Measurements from ENCODE around the gene FHOD1.

FHOD1 gene

DNA sequence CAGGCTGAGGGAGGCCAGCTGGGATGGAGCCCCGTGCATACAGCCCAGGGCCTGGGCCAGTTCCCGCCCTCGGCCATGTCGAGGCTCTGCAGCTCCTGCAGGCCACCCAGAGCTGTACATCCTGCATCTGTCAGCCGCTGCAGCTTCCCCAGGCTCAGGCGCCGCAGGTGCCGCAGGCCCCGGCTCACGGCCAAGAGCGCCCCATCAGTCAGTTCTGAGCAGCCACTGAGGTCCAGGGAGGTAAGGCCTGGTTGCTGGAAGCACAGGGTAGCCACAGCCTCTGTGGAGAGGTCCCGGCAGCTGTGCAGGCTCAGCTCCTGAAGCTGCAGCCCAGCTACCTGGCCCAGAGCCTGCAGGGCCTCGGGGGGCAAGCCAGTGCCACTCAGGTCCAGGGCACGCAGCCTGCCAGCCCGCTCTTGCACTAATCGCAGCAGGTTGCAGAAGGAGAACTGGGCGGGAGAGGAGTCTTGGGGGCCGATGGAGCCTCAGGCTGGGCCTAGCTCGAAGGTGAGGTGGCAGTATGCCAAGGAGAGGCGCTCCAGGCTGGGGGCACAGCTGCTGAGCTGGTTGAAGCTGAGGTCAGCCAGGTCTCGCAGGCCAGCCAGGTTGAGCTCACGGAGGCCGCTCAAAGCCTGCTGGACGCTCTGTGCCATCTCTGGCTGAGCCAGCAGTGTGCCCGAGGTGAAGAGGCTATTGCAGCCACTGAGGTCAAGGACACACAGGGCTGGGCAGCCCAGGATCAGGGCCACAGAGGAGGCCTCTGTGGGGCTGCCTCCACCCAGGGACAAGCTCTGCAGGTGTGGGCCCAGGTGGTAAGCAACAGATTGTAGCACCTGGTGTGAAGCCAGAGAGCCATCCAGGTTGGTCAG, 37.0 kb downstream of the FHOD1 start:
- in situ Hi-C loops (cut with MboI; ENCODE audit: low sequenced_read_pairs), result no loop called here

- in situ Hi-C loops (cut with MboI; ENCODE audit: low sequenced_read_pairs), result no loop called here
Observed at GRCh38 chr16:67209565-67209964, 37.7 kb downstream of the FHOD1 start.

- in situ Hi-C loops (cut with MboI; ENCODE audit: low sequenced_read_pairs), result no loop called here
Observed at GRCh38 chr16:67208154-67208896, 39.0 kb downstream of the FHOD1 start.

- in situ Hi-C loops (cut with MboI; ENCODE audit: low sequenced_read_pairs), result no loop called here
Observed at GRCh38 chr16:67207249-67208091, 39.8 kb downstream of the FHOD1 start.

GRCh38 chr16:67206838-67207248, 40.4 kb downstream of the FHOD1 start:
- in situ Hi-C loops (cut with MboI; ENCODE audit: low sequenced_read_pairs), result no loop called here

- in situ Hi-C loops (cut with MboI; ENCODE audit: low sequenced_read_pairs), result no loop called here
Observed at GRCh38 chr16:67206129-67206837, 41.0 kb downstream of the FHOD1 start.

GRCh38 chr16:67204076-67204475, 43.2 kb downstream of the FHOD1 start:
- in situ Hi-C loops (cut with MboI; ENCODE audit: low sequenced_read_pairs), result no loop called here

DNA sequence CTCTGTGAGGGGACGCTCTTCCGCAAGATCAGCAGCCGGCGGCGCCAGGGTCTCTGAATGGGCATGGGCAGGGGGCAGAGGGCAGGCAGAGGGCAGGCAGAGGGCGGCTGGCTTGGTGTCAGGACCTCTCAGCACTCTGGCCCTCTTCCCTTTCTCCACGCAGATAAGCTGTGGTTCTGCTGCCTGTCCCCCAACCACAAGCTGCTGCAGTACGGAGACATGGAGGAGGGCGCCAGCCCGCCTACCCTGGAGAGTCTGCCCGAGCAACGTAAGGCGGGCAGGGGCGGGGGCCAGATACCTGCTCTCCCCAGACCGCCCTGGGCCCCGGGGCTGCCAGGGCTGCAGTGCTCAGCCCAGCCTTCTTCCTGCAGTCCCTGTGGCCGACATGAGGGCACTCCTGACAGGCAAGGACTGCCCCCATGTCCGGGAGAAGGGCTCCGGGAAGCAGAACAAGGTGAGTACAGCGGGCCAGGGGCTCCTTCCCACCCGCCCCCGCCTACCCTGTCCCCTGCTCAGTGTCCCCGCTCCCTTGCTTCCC, 44.3 kb downstream of the FHOD1 start:
- in situ Hi-C loops (cut with MboI; ENCODE audit: low sequenced_read_pairs), result no loop called here

DNA sequence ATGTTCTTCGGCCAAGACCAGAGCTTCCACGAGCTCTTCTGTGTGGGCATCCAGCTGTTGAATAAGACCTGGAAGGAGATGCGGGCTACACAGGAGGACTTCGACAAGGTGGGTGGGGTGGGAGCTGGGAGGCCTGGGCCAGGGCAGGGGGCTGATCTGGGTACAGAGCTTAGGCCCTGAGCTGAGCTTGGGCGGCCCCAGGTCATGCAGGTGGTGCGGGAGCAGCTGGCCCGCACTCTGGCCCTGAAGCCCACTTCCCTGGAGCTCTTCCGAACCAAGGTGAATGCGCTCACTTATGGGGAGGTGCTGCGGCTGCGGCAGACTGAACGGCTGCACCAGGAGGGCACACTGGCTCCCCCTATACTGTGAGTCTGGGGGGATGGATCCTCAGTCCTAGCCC, 44.9 kb downstream of the FHOD1 start:
- in situ Hi-C loops (cut with MboI; ENCODE audit: low sequenced_read_pairs), result no loop called here

GRCh38 chr16:67201411-67202345, 45.6 kb downstream of the FHOD1 start:
- in situ Hi-C loops (cut with MboI; ENCODE audit: low sequenced_read_pairs), result no loop called here

- in situ Hi-C loops (cut with MboI; ENCODE audit: low sequenced_read_pairs), result no loop called here
Observed at GRCh38 chr16:67200491-67200890, 46.8 kb downstream of the FHOD1 start.

DNA sequence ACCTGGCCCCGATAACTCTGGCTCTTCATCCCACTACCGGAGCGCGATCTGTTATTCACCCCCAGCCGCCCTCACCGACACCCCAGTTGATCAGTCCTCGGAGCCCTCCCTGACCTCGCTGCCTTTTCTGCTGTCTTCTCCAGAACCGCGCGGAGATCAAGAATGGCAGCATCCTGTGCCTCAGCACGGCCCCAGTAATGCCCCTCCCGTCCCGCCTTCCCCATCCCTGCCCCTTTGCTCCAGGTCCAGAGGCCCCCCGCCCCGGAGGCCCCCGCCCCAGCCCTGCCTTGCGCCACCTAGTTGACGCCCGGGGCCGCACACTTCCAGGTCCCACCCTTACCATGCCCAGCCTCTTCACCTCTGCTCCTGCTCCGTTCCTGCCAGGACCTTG, 47.5 kb downstream of the FHOD1 start:
- in situ Hi-C loops (cut with MboI; ENCODE audit: low sequenced_read_pairs), result no loop called here

DNA sequence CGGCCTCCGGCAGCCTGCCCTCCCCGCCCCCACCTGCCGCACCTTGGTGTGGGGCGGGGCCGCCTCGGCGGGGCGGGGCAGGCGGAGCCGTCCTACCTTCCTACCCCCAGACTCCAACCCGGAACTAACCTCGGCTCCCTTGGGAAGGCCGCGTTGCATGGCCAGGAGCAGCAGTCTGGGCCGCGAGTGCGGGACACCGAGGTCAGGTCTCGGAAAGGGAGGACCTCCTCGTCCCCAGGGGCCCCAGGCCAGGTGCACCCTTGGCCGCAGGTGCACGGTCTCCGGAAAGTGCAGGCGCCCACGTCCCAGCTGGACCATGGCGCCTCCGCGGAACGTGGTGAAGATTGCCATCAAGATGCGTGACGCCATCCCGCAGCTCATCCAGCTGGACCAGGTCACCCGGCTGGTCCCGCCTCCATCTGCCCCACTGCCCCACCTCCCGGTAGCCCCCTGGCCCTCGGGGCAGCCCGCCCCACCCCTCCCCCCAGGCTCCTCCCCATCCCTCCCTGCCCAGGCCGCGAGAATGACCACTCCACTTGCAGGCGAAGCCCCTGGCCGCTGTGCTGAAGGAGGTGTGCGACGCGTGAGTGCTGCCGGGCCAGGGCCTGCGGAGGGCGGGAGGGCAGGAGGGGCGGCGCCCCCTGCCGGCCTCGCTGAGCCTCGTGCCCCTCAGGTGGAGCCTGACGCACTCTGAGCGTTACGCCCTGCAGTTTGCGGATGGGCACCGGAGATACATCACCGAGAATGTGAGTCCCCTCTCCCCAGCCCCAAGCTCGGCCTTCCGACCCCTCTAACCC, 48.1 kb downstream of the FHOD1 start, which contains the start of gene ELMO3:
Gene ELMO3 (plus strand): TSS at position 121 of the 797 bp plus-strand sequence. CDS start 196 bp downstream, at position 317.
- in situ Hi-C loops (cut with MboI; ENCODE audit: low sequenced_read_pairs), result no loop called here

DNA sequence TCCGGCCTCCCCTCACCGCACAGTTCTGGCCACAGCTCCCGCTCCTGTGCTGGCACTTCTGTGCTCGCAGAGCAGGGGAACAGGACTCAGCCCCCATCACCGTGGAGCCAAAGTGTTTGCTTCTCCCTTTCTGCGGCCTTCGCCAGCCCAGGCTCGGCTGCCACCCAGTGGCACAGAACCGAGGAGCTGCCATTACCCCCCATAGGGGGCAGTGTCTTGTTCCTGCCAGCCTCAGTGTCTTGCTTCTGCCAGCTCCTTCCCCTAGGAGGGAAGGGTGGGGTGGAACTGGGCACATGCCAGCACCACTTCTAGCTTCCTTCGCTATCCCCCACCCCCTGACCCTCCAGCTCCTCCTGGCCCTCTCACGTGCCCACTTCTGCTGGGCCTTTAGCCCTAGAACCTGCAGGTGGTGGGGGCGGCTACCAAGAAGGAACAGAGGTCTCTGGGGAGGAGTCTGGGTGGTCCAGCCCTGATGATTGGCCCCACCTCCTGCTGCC, 49.0 kb downstream of the FHOD1 start:
- in situ Hi-C loops (cut with MboI; ENCODE audit: low sequenced_read_pairs), result no loop called here

DNA sequence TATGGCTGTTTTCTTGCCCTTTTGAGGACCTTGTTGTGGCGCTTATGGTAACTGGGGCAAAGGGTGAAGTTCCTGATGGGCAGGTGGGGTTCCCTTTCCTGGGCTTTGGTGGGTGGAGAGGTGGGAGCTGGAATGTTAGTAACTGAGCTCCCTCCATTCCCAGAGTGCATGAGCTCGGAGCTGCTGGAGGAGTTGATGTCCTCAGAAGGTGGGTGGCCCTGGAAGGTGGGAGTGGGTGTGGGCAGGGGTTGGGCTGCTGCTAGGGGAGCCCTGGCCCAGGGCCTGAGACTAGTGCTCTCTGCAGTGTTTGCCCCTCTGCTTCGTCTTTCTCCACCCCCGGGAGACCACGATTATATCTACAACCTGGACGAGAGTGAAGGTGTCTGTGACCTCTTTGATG, 49.6 kb downstream of the FHOD1 start:
- in situ Hi-C loops (cut with MboI; ENCODE audit: low sequenced_read_pairs), result no loop called here

DNA sequence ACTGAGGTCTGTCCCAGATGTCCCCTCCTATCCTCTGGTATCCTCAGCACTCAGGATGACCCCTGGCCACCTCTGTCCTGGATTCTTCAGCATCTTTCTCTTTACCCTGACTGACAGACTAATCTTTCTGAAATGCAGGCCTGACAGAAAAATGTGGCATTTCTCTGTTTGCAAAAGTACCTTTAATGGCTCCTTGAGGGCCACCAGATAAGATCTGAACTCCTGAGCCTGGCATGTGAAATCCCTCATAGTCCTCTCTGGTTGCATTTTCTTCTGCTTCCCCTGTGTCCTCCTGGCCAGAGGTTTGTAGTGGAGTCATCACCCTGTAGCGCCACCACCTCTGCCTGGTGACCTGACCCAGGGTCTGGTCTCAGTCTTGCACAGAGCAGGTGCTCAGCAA, 50.4 kb downstream of the FHOD1 start:
- in situ Hi-C loops (cut with MboI; ENCODE audit: low sequenced_read_pairs), result no loop called here

GRCh38 chr16:67195676-67196075, 51.6 kb downstream of the FHOD1 start:
- in situ Hi-C loops (cut with MboI; ENCODE audit: low sequenced_read_pairs), result no loop called here

DNA sequence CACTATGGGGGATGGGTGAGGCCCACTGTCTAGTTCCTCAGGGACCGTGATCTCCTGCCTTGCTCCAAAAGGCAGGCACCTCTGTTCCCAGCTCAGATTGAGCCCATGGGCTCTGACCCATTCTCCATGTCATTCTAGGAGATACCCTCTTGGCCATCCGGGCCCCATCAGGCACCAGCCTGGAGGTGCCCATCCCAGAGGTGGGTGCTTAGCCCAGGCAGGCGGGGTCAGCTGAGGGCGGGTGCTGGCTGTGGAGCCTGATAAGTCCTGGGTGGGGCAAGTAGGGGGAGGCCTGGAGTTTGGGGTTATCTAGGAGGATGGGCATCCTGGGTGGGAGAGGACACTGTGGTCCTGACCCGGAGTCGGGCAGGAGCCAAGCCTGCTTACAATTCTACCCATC, 53.0 kb downstream of the FHOD1 start:
- in situ Hi-C loops (cut with MboI; ENCODE audit: low sequenced_read_pairs), result no loop called here

Measured in HL-60/S4 treated with phorbol 12-myristate 13-acetate at 8.2 ng/mL for 4 days and 3 days (cell line).